ENCODE results near the gene FHAD1. TPM values are rescaled to one million over a fixed set of nuclear protein-coding genes. Genes with fewer than 3 reads are reported as not detected.

Gene FHAD1
- total RNA-seq, 1 donor from 2014 or later = not detected

- no peak for TF ChIP-seq CTCF (IDR thresholded peaks at IDR 0.05; ENCODE audit: partially characterized antibody, unreplicated experiment)
- Mint-ChIP-seq H3K27me3 (ENCODE audit: unreplicated experiment) (no peaks in the 10 kb centered on the region), H3K27ac (ENCODE audit: unreplicated experiment) (no peak overlapping the region), H3K4me3 (ENCODE audit: unreplicated experiment) (no peak overlapping the region), H3K9me3 (ENCODE audit: unreplicated experiment) (peaks cover 2% of the 10 kb centered on the region), H3K36me3 (ENCODE audit: unreplicated experiment) (no peaks in the 10 kb centered on the region), H3K4me1 (ENCODE audit: low read depth, unreplicated experiment) (peaks cover 2% of the 10 kb centered on the region)
- no peak for DNase-seq
These were observed 146.6 kb downstream of the FHAD1 start for GRCh38 chr1:15393475-15394257.

- Mint-ChIP-seq H3K36me3 (ENCODE audit: unreplicated experiment) (no peaks in the 10 kb centered on the region), H3K27ac (ENCODE audit: unreplicated experiment) (no peak overlapping the region), H3K4me3 (ENCODE audit: unreplicated experiment) (no peak overlapping the region), H3K27me3 (ENCODE audit: unreplicated experiment) (no peaks in the 10 kb centered on the region), H3K4me1 (ENCODE audit: low read depth, unreplicated experiment) (peaks cover 2% of the 10 kb centered on the region), H3K9me3 (ENCODE audit: unreplicated experiment) (peaks cover 2% of the 10 kb centered on the region)
- DNase-seq = no peak
- no peak for TF ChIP-seq CTCF (IDR thresholded peaks at IDR 0.05; ENCODE audit: partially characterized antibody, unreplicated experiment)
These were observed 147.3 kb downstream of the FHAD1 start for GRCh38 chr1:15394258-15394690.

GRCh38 chr1:15397236-15397635, 150.2 kb downstream of the FHAD1 start:
- peaks cover 2% of the 10 kb centered on the region for H3K27me3 Mint-ChIP-seq (ENCODE audit: unreplicated experiment)
- peaks cover 10% of the 10 kb centered on the region for H3K36me3 Mint-ChIP-seq (ENCODE audit: unreplicated experiment)
- H3K27ac Mint-ChIP-seq (ENCODE audit: unreplicated experiment) = no peak overlapping the region
- peaks cover 2% of the 10 kb centered on the region for H3K9me3 Mint-ChIP-seq (ENCODE audit: unreplicated experiment)
- no peak for TF ChIP-seq CTCF (IDR thresholded peaks at IDR 0.05; ENCODE audit: partially characterized antibody, unreplicated experiment)
- H3K4me1 Mint-ChIP-seq (ENCODE audit: low read depth, unreplicated experiment) = no peaks in the 10 kb centered on the region
- no peak for DNase-seq
- no peak overlapping the region for H3K4me3 Mint-ChIP-seq (ENCODE audit: unreplicated experiment)

GRCh38 chr1:15399710-15400109, 152.7 kb downstream of the FHAD1 start:
- no peak overlapping the region for H3K4me3 Mint-ChIP-seq (ENCODE audit: unreplicated experiment)
- H3K27ac Mint-ChIP-seq (ENCODE audit: unreplicated experiment) = no peak overlapping the region
- no peaks in the 10 kb centered on the region for H3K4me1 Mint-ChIP-seq (ENCODE audit: low read depth, unreplicated experiment)
- DNase-seq = no peak
- no peak for TF ChIP-seq CTCF (IDR thresholded peaks at IDR 0.05; ENCODE audit: partially characterized antibody, unreplicated experiment)
- H3K27me3 Mint-ChIP-seq (ENCODE audit: unreplicated experiment) = peaks cover 2% of the 10 kb centered on the region
- peaks cover 10% of the 10 kb centered on the region for H3K36me3 Mint-ChIP-seq (ENCODE audit: unreplicated experiment)
- no peaks in the 10 kb centered on the region for H3K9me3 Mint-ChIP-seq (ENCODE audit: unreplicated experiment)

- no peak overlapping the region for H3K27ac Mint-ChIP-seq (ENCODE audit: unreplicated experiment)
- no peak for DNase-seq
- no peak overlapping the region for H3K4me3 Mint-ChIP-seq (ENCODE audit: unreplicated experiment)
- TF ChIP-seq CTCF (IDR thresholded peaks at IDR 0.05; ENCODE audit: partially characterized antibody, unreplicated experiment) = no peak
- H3K27me3 Mint-ChIP-seq (ENCODE audit: unreplicated experiment) = peaks cover 5% of the 10 kb centered on the region
- H3K9me3 Mint-ChIP-seq (ENCODE audit: unreplicated experiment) = no peaks in the 10 kb centered on the region
- H3K4me1 Mint-ChIP-seq (ENCODE audit: low read depth, unreplicated experiment) = no peaks in the 10 kb centered on the region
- peaks cover 10% of the 10 kb centered on the region for H3K36me3 Mint-ChIP-seq (ENCODE audit: unreplicated experiment)
These were observed 153.6 kb downstream of the FHAD1 start for GRCh38 chr1:15400627-15401026.

Data from glutamatergic neuron (in vitro differentiated cells).